ENCODE results near the gene PIK3R5.

GRCh38 chr17:8900207-8900606 is 65.3 kb downstream of the PIK3R5 start:
- TF ChIP-seq POLR2A (IDR thresholded peaks at IDR 0.05) (no peak), CTCF (IDR thresholded peaks at IDR 0.05) (no peak), EP300 (IDR thresholded peaks at IDR 0.05) (no peak)

Measured in tibial nerve (tissue), 4 donors.